HEK293 (cell line): ENCODE measurements around the gene TRIM9.

Source experiments
- CTCF ChIP-seq: fragments of 450-650 bp; formaldehyde crosslinking; IDR thresholded peaks from 2 replicates; pipeline ENCODE4 v1.5.1; 2016; ENCODE audit warnings: missing biosample characterization, missing genetic modification characterization
- GLI4 ChIP-seq: fragments of 450-650 bp; formaldehyde crosslinking; IDR thresholded peaks from 2 replicates; pipeline ENCODE4 v1.5.1; 2016; ENCODE audit warnings: missing biosample characterization, missing genetic modification characterization
- ZNF138 ChIP-seq: fragments of 450-650 bp; formaldehyde crosslinking; IDR thresholded peaks from 2 replicates; pipeline ENCODE4 v1.5.1; 2016; ENCODE audit warnings: missing biosample characterization, missing genetic modification characterization, borderline replicate concordance
- ZNF639 ChIP-seq: fragments of 450-650 bp; formaldehyde crosslinking; IDR thresholded peaks from 2 replicates; pipeline ENCODE4 v1.5.1; 2016; ENCODE audit warnings: missing biosample characterization, missing genetic modification characterization

DNA sequence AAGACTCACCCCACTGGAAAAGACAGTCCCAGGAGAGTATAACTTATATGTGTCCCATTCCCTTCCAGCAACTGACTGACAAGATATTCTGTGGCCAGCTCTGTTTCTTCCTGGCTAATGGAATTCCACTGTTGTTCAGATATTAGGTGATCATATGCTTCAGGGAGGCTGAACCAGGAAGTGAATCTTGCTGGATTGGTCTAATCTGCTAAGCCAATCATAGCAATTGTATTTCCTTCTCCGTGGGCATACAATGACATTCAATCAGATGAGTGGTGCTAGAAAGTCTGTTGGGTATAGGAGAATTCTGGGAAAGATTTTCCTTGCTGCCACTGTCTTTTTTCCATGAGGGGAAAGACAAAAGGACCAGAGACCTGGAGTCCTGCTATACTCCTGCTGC, 162.7 kb downstream of the TRIM9 start:
- no peak for TF ChIP-seq ZNF138 (tag by site-specific recombination)
- TF ChIP-seq GLI4 (tag by site-specific recombination): no peak
- TF ChIP-seq CTCF (tag by site-specific recombination): no peak
- TF ChIP-seq ZNF639 (tag by site-specific recombination): no peak
